ENCODE data around the gene KIF4A.

GRCh38 chrX:70436343-70436742 lies 146.4 kb downstream of the KIF4A start:
- TF ChIP-seq, protein P1, sequence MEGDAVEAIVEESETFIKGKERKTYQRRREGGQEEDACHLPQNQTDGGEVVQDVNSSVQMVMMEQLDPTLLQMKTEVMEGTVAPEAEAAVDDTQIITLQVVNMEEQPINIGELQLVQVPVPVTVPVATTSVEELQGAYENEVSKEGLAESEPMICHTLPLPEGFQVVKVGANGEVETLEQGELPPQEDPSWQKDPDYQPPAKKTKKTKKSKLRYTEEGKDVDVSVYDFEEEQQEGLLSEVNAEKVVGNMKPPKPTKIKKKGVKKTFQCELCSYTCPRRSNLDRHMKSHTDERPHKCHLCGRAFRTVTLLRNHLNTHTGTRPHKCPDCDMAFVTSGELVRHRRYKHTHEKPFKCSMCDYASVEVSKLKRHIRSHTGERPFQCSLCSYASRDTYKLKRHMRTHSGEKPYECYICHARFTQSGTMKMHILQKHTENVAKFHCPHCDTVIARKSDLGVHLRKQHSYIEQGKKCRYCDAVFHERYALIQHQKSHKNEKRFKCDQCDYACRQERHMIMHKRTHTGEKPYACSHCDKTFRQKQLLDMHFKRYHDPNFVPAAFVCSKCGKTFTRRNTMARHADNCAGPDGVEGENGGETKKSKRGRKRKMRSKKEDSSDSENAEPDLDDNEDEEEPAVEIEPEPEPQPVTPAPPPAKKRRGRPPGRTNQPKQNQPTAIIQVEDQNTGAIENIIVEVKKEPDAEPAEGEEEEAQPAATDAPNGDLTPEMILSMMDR (IDR thresholded peaks at IDR 0.05; ENCODE audit: insufficient read depth, low read depth, low read length): no peak
- TF ChIP-seq EZH2 (IDR thresholded peaks at IDR 0.05; ENCODE audit: insufficient read depth, low read length): no peak

Data from astrocyte (in vitro differentiated cells and primary cell).